ENCODE measurements around the gene SHKBP1. TPM values are rescaled to one million over a fixed set of nuclear protein-coding genes. Genes with fewer than 3 reads are reported as not detected.

Gene SHKBP1
- total and polyA plus RNA-seq, 7 experiments from 2014 or later = 92.8 to 218 (median 139) TPM

GRCh38 chr19:40619333-40620160 is 42.9 kb downstream of the SHKBP1 start:
- no peak overlapping the region for H3K27ac ChIP-seq (ENCODE audit: low read depth, low read length)
- Mint-ChIP-seq H3K4me3 (no peak overlapping the region), H3K9me3 (no peaks in the 10 kb centered on the region), H3K27me3 (no peaks in the 10 kb centered on the region), H3K36me3 (peaks cover 5 to 25% (median 10%) of the 10 kb centered on the region in 5 donors), H3K4me1 (peaks cover 11 to 17% (median 15%) of the 10 kb centered on the region in 7 donors), H3K27ac (peak overlapping the region in 4 of 9 donors; percentile 1 to 59 (median 42))
- no peaks in the 10 kb centered on the region for H3K27me3 ChIP-seq (ENCODE audit: control insufficient read depth in 2 of 2, insufficient read depth in 2 of 2, low read length in 2 of 2)
- intact Hi-C loops (cut with micrococcal nuclease) = no loop called here
- H3K36me3 ChIP-seq (ENCODE audit: control insufficient read depth in 2 of 3, insufficient read depth in 3 of 3, low read length in 3 of 3) = peaks cover 0 to 46% (median 6%) of the 10 kb centered on the region in 3 experiments
- H3K4me1 ChIP-seq (ENCODE audit: control insufficient read depth in 2 of 2, insufficient read depth in 2 of 2, low read length in 2 of 2) = peaks cover 7% of the 10 kb centered on the region in 2 donors
- DNase-seq (no peak), ATAC-seq (no peak)
- H3K9me3 ChIP-seq (ENCODE audit: control insufficient read depth in 2 of 3, low read length in 3 of 3) = no peaks in the 10 kb centered on the region
- ChIA-PET POLR2A (no interaction called here), CTCF (interaction anchor here (0.6 to 1.3 kb wide), 3 partner anchors 15 to 161 kb away, joined by 4 read pairs; no protein-coding TSS in a partner anchor)
- no peak overlapping the region for H3K4me3 ChIP-seq (ENCODE audit: low read length)

DNA sequence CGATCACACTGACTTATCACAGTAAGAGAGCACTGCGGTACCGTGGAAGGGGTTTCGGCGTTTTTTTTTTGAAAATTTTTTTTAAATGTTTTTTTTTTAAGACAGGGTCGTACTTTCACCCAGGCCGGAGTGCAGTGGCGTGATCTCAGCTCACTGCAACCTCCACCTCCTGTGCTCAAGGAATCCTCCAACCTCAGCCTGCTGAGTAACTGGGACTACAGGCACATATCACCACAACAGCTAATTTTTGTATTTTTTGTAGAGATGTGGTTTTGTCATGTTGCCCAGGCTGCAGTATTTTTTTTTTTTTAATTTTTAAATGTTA is 43.5 kb downstream of the SHKBP1 start:
- Histone ChIP-seq H3K4me1 (ENCODE audit: control insufficient read depth in 2 of 2, insufficient read depth in 2 of 2, low read length in 2 of 2) (peaks cover 1% of the 10 kb centered on the region in 2 donors), H3K9me3 (ENCODE audit: control insufficient read depth in 2 of 3, low read length in 3 of 3) (no peaks in the 10 kb centered on the region), H3K36me3 (ENCODE audit: control insufficient read depth in 2 of 3, insufficient read depth in 3 of 3, low read length in 3 of 3) (peaks cover 0 to 46% (median 6%) of the 10 kb centered on the region in 3 experiments), H3K27me3 (ENCODE audit: control insufficient read depth in 2 of 2, insufficient read depth in 2 of 2, low read length in 2 of 2) (no peaks in the 10 kb centered on the region), H3K27ac (ENCODE audit: low read depth, low read length) (no peak overlapping the region), H3K4me3 (ENCODE audit: low read length) (no peak overlapping the region)
- H3K27ac Mint-ChIP-seq = peak overlapping the region in 1 of 9 donors; percentile 48
- ChIA-PET CTCF (interaction anchor here (1.2 kb wide), 1 partner anchor 14 kb away, joined by 4 read pairs; no protein-coding TSS in a partner anchor), POLR2A (interaction anchor here (0.7 kb wide), 1 partner anchor 10 kb away, joined by 3 read pairs; no protein-coding TSS in a partner anchor)
- intact Hi-C loops (cut with micrococcal nuclease) = no loop called here
- H3K9me3 Mint-ChIP-seq = no peaks in the 10 kb centered on the region
- H3K4me1 Mint-ChIP-seq = peaks cover 5 to 16% (median 11%) of the 10 kb centered on the region in 7 donors
- H3K36me3 Mint-ChIP-seq = peaks cover 5 to 30% (median 15%) of the 10 kb centered on the region in 5 donors
- no peaks in the 10 kb centered on the region for H3K27me3 Mint-ChIP-seq
- H3K4me3 Mint-ChIP-seq = no peak overlapping the region
- no peak for DNase-seq
- ATAC-seq = no peak

GRCh38 chr19:40621283-40621682 is 44.6 kb downstream of the SHKBP1 start:
- no peak overlapping the region for H3K27ac ChIP-seq (ENCODE audit: low read depth, low read length)
- peaks cover 0 to 54% (median 11%) of the 10 kb centered on the region in 3 experiments for H3K36me3 ChIP-seq (ENCODE audit: control insufficient read depth in 2 of 3, insufficient read depth in 3 of 3, low read length in 3 of 3)
- no peak for DNase-seq
- H3K9me3 Mint-ChIP-seq = no peaks in the 10 kb centered on the region
- H3K27ac Mint-ChIP-seq = peak overlapping the region in 1 of 9 donors; percentile 47
- no peaks in the 10 kb centered on the region for H3K27me3 ChIP-seq (ENCODE audit: control insufficient read depth in 2 of 2, insufficient read depth in 2 of 2, low read length in 2 of 2)
- no peaks in the 10 kb centered on the region for H3K9me3 ChIP-seq (ENCODE audit: control insufficient read depth in 2 of 3, low read length in 3 of 3)
- H3K4me3 Mint-ChIP-seq = no peak overlapping the region
- peaks cover 10 to 38% (median 15%) of the 10 kb centered on the region in 5 donors for H3K36me3 Mint-ChIP-seq
- peaks cover 0 to 15% (median 4%) of the 10 kb centered on the region in 7 donors for H3K4me1 Mint-ChIP-seq
- no peaks in the 10 kb centered on the region for H3K4me1 ChIP-seq (ENCODE audit: control insufficient read depth in 2 of 2, insufficient read depth in 2 of 2, low read length in 2 of 2)
- H3K27me3 Mint-ChIP-seq = no peaks in the 10 kb centered on the region
- POLR2A ChIA-PET = interaction anchor here (0.8 to 0.9 kb wide), 2 partner anchors 31 to 177 kb away, joined by 3 to 4 read pairs; partner anchors contain the start of gene SERTAD3
- ATAC-seq = no peak
- no peak overlapping the region for H3K4me3 ChIP-seq (ENCODE audit: low read length)
- CTCF ChIA-PET = interaction anchor here (0.6 kb wide), 1 partner anchor 334 kb away, joined by 3 read pairs; no protein-coding TSS in a partner anchor
- intact Hi-C loops (cut with micrococcal nuclease) = no loop called here

- intact Hi-C loops (cut with micrococcal nuclease) = no loop called here
- H3K27me3 Mint-ChIP-seq = no peaks in the 10 kb centered on the region
- Histone ChIP-seq H3K4me1 (ENCODE audit: control insufficient read depth in 2 of 2, insufficient read depth in 2 of 2, low read length in 2 of 2) (no peaks in the 10 kb centered on the region), H3K27me3 (ENCODE audit: control insufficient read depth in 2 of 2, insufficient read depth in 2 of 2, low read length in 2 of 2) (no peaks in the 10 kb centered on the region), H3K4me3 (ENCODE audit: low read length) (no peak overlapping the region), H3K36me3 (ENCODE audit: control insufficient read depth in 2 of 3, insufficient read depth in 3 of 3, low read length in 3 of 3) (peaks cover 0 to 55% (median 11%) of the 10 kb centered on the region in 3 experiments), H3K27ac (ENCODE audit: low read depth, low read length) (no peak overlapping the region), H3K9me3 (ENCODE audit: control insufficient read depth in 2 of 3, low read length in 3 of 3) (no peaks in the 10 kb centered on the region)
- ATAC-seq (no peak), DNase-seq (no peak)
- peak overlapping the region in 1 of 9 donors; percentile 26 for H3K27ac Mint-ChIP-seq
- no peaks in the 10 kb centered on the region for H3K9me3 Mint-ChIP-seq
- peaks cover 0 to 15% (median 4%) of the 10 kb centered on the region in 7 donors for H3K4me1 Mint-ChIP-seq
- no peak overlapping the region for H3K4me3 Mint-ChIP-seq
- ChIA-PET POLR2A (no interaction called here), CTCF (no interaction called here)
- H3K36me3 Mint-ChIP-seq = peaks cover 10 to 39% (median 15%) of the 10 kb centered on the region in 5 donors
Observed at GRCh38 chr19:40621966-40622772, 45.5 kb downstream of the SHKBP1 start.

DNA sequence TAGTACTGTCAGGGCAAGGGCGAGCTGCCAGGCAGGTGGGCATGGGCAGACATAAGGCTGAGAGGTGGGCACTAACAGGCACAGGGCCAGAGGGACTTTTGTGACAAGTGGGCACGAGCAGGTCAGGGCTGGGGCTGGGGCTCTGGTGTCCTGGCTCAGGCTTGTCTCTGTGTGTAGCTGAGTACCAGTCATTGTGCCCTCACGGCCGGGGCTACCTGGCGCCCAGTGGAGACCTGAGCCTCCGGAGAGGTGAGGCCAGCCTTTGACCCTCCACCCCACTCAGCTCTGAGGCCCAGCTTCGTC is 46.1 kb downstream of the SHKBP1 start:
- Histone ChIP-seq H3K4me1 (ENCODE audit: control insufficient read depth in 2 of 2, insufficient read depth in 2 of 2, low read length in 2 of 2) (no peaks in the 10 kb centered on the region), H3K9me3 (ENCODE audit: control insufficient read depth in 2 of 3, low read length in 3 of 3) (no peaks in the 10 kb centered on the region), H3K4me3 (ENCODE audit: low read length) (no peak overlapping the region), H3K27me3 (ENCODE audit: control insufficient read depth in 2 of 2, insufficient read depth in 2 of 2, low read length in 2 of 2) (no peaks in the 10 kb centered on the region), H3K27ac (ENCODE audit: low read depth, low read length) (no peak overlapping the region), H3K36me3 (ENCODE audit: control insufficient read depth in 2 of 3, insufficient read depth in 3 of 3, low read length in 3 of 3) (peaks cover 0 to 55% (median 11%) of the 10 kb centered on the region in 3 experiments)
- H3K4me1 Mint-ChIP-seq = peaks cover 0 to 15% (median 4%) of the 10 kb centered on the region in 7 donors
- peaks cover 10 to 39% (median 15%) of the 10 kb centered on the region in 5 donors for H3K36me3 Mint-ChIP-seq
- ChIA-PET POLR2A (no interaction called here), CTCF (interaction anchor here (1.2 kb wide), 1 partner anchor 12 kb away, joined by 3 read pairs; no protein-coding TSS in a partner anchor)
- ATAC-seq (no peak), DNase-seq (no peak)
- H3K27me3 Mint-ChIP-seq = no peaks in the 10 kb centered on the region
- intact Hi-C loops (cut with micrococcal nuclease) = no loop called here
- no peaks in the 10 kb centered on the region for H3K9me3 Mint-ChIP-seq
- H3K27ac Mint-ChIP-seq = peak overlapping the region in 2 of 9 donors; percentile 26 to 51
- H3K4me3 Mint-ChIP-seq = no peak overlapping the region

- CTCF ChIA-PET = interaction anchor here (1.2 kb wide), 1 partner anchor 11 kb away, joined by 3 read pairs; no protein-coding TSS in a partner anchor
- H3K27me3 Mint-ChIP-seq = no peaks in the 10 kb centered on the region
- Histone ChIP-seq H3K36me3 (ENCODE audit: control insufficient read depth in 2 of 3, insufficient read depth in 3 of 3, low read length in 3 of 3) (peaks cover 0 to 55% (median 11%) of the 10 kb centered on the region in 3 experiments), H3K9me3 (ENCODE audit: control insufficient read depth in 2 of 3, low read length in 3 of 3) (no peaks in the 10 kb centered on the region), H3K4me3 (ENCODE audit: low read length) (no peak overlapping the region), H3K27me3 (ENCODE audit: control insufficient read depth in 2 of 2, insufficient read depth in 2 of 2, low read length in 2 of 2) (no peaks in the 10 kb centered on the region), H3K27ac (ENCODE audit: low read depth, low read length) (no peak overlapping the region), H3K4me1 (ENCODE audit: control insufficient read depth in 2 of 2, insufficient read depth in 2 of 2, low read length in 2 of 2) (no peaks in the 10 kb centered on the region)
- ATAC-seq (no peak), DNase-seq (no peak)
- peaks cover 10 to 38% (median 15%) of the 10 kb centered on the region in 5 donors for H3K36me3 Mint-ChIP-seq
- POLR2A ChIA-PET = interaction anchor here (1.2 kb wide), 1 partner anchor 20 kb away, joined by 3 read pairs; no protein-coding TSS in a partner anchor
- H3K4me3 Mint-ChIP-seq = no peak overlapping the region
- intact Hi-C loops (cut with micrococcal nuclease) = no loop called here
- no peaks in the 10 kb centered on the region for H3K9me3 Mint-ChIP-seq
- H3K4me1 Mint-ChIP-seq = peaks cover 0 to 15% (median 3%) of the 10 kb centered on the region in 7 donors
- H3K27ac Mint-ChIP-seq = peak overlapping the region in 1 of 9 donors; percentile 62
Observed at GRCh38 chr19:40623403-40624251, 47.0 kb downstream of the SHKBP1 start.
